Glutamatergic neuron (in vitro differentiated cells): ENCODE measurements around the gene PPP2R3C. TPM values are rescaled to one million over a fixed set of nuclear protein-coding genes. Genes with fewer than 3 reads are reported as not detected.

Experiments
- DNase-seq: peaks from one replicate; pipeline ENCODE4 v3.0.0; 2022
- H3K27ac Mint-ChIP-seq: one replicate; pipeline ENCODE4 v1.8.0; 2020; ENCODE audit warnings: mild to moderate bottlenecking, mixed read lengths, inconsistent platforms; ENCODE audit not compliant: unreplicated experiment
- H3K27me3 Mint-ChIP-seq: one replicate; pipeline ENCODE4 v1.8.0; 2020; ENCODE audit warnings: mild to moderate bottlenecking, moderate library complexity, mixed read lengths, inconsistent platforms; ENCODE audit not compliant: unreplicated experiment
- H3K36me3 Mint-ChIP-seq: one replicate; pipeline ENCODE4 v1.8.0; 2020; ENCODE audit warnings: mild to moderate bottlenecking, mixed read lengths, inconsistent platforms; ENCODE audit not compliant: unreplicated experiment
- H3K4me1 Mint-ChIP-seq: one replicate; pipeline ENCODE4 v1.8.0; 2020; ENCODE audit warnings: mild to moderate bottlenecking, low read depth, mixed read lengths, inconsistent platforms; ENCODE audit not compliant: unreplicated experiment
- H3K4me3 Mint-ChIP-seq: one replicate; pipeline ENCODE4 v1.8.0; 2020; ENCODE audit warnings: mild to moderate bottlenecking, mixed read lengths, inconsistent platforms; ENCODE audit not compliant: unreplicated experiment
- H3K9me3 Mint-ChIP-seq: one replicate; pipeline ENCODE4 v1.8.0; 2020; ENCODE audit warnings: mild to moderate bottlenecking, moderate library complexity, mixed read lengths, inconsistent platforms; ENCODE audit not compliant: unreplicated experiment
- CTCF ChIP-seq: fragments of 200-600 bp; sonication (generic); IDR thresholded peaks from one replicate; pipeline ENCODE4 v1.5.0; 2021; ENCODE audit not compliant: partially characterized antibody, unreplicated experiment
- total RNA-seq: library from RNA; stranded (reverse); fragmentation: NEBNext Ultra II Directional; extraction: Animal tissue kit (Norgen Biotek cat#: 25700); gene quantifications from one replicate; pipeline ENCODE4 v1.2.1, GENCODE V29; 2021; ENCODE audit not compliant: unreplicated experiment

PPP2R3C gene
- total RNA-seq, 1 donor from 2014 or later: 37.0 TPM

- TF ChIP-seq CTCF: no peak
- peaks cover 12% of the 10 kb centered on the region for H3K4me1 Mint-ChIP-seq
- H3K9me3 Mint-ChIP-seq: peaks cover 6% of the 10 kb centered on the region
- no peak overlapping the region for H3K4me3 Mint-ChIP-seq
- H3K27ac Mint-ChIP-seq: no peak overlapping the region
- H3K36me3 Mint-ChIP-seq: no peaks in the 10 kb centered on the region
- no peak for DNase-seq
- H3K27me3 Mint-ChIP-seq: peaks cover 8% of the 10 kb centered on the region
These were observed 2.3 kb upstream of the PPP2R3C start for GRCh38 chr14:35124127-35124526.

DNA sequence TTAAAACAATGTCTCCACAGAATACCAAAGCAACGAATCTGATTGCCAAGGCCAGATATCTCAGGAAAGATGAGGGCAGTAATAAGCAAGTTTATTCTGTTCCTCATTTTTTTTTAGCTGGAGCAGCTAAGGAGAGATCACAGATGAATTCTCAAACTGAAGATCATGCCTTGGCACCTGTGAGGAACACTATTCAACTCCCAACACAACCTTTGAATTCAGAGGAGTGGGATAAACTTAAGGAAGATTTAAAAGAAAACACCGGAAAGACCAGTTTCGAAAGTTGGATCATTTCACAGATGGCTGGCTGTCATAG is 1.6 kb upstream of the PPP2R3C start:
- Mint-ChIP-seq H3K36me3 (no peaks in the 10 kb centered on the region), H3K4me1 (peaks cover 12% of the 10 kb centered on the region), H3K27ac (peak overlapping the region; percentile 94), H3K4me3 (peak overlapping the region; percentile 93), H3K27me3 (peaks cover 8% of the 10 kb centered on the region), H3K9me3 (peaks cover 6% of the 10 kb centered on the region)
- DNase-seq: no peak
- TF ChIP-seq CTCF: no peak

GRCh38 chr14:35122696-35123387 is 1.1 kb upstream of the PPP2R3C start:
- DNase-seq: no peak
- Mint-ChIP-seq H3K27me3 (peaks cover 8% of the 10 kb centered on the region), H3K36me3 (no peaks in the 10 kb centered on the region), H3K4me3 (peak overlapping the region; percentile 93), H3K9me3 (peaks cover 8% of the 10 kb centered on the region), H3K4me1 (peaks cover 12% of the 10 kb centered on the region), H3K27ac (peak overlapping the region; percentile 94)
- no peak for TF ChIP-seq CTCF

- peak overlapping the region; percentile 93 for H3K4me3 Mint-ChIP-seq
- H3K4me1 Mint-ChIP-seq: peaks cover 12% of the 10 kb centered on the region
- no peaks in the 10 kb centered on the region for H3K36me3 Mint-ChIP-seq
- H3K9me3 Mint-ChIP-seq: peaks cover 8% of the 10 kb centered on the region
- no peak for DNase-seq
- peak overlapping the region; percentile 94 for H3K27ac Mint-ChIP-seq
- TF ChIP-seq CTCF: no peak
- peaks cover 8% of the 10 kb centered on the region for H3K27me3 Mint-ChIP-seq
These were observed 534 bp downstream of the PPP2R3C start for GRCh38 chr14:35121026-35121886.

DNA sequence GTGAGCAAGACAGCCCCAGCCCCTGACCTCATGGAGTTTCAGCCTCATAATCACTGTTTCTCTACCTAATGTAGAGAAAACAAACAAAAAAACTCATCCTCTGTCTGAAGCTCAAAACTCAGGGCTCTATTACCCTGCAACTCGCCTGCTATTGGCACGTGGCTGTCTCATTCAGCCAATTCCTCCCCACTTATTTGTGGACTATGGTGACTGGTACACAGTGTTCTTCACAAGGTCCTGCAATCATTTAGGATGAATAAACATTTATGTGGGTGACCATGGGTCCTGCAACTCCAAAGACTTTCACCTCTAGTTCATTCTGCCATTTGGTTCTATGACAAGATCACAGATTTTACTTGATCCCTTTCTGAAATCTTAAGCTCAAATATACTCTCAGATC is 4.7 kb downstream of the PPP2R3C start:
- no peak overlapping the region for H3K4me3 Mint-ChIP-seq
- H3K9me3 Mint-ChIP-seq: peaks cover 5% of the 10 kb centered on the region
- DNase-seq: no peak
- H3K27ac Mint-ChIP-seq: no peak overlapping the region
- TF ChIP-seq CTCF: no peak
- H3K27me3 Mint-ChIP-seq: peaks cover 6% of the 10 kb centered on the region
- H3K36me3 Mint-ChIP-seq: peaks cover 7% of the 10 kb centered on the region
- peaks cover 2% of the 10 kb centered on the region for H3K4me1 Mint-ChIP-seq
